Glutamatergic neuron (in vitro differentiated cells): ENCODE results near the gene BTK. TPM values are rescaled to one million over a fixed set of nuclear protein-coding genes. Genes with fewer than 3 reads are reported as not detected.
A peak's percentile ranks its signal among the peaks of the same experiment; 100 is the strongest.
"Not testable (repeated sequence)": the region's sequence is repeated elsewhere in the genome, so short reads cannot be mapped to it uniquely, and the experiment has no call there.

ENCODE experiments used
- DNase-seq: peaks from one replicate; pipeline ENCODE4 v3.0.0; 2022
- H3K27ac Mint-ChIP-seq: one replicate; pipeline ENCODE4 v1.8.0; 2020; ENCODE audit warnings: mild to moderate bottlenecking, mixed read lengths, inconsistent platforms; ENCODE audit not compliant: unreplicated experiment
- H3K27me3 Mint-ChIP-seq: one replicate; pipeline ENCODE4 v1.8.0; 2020; ENCODE audit warnings: mild to moderate bottlenecking, moderate library complexity, mixed read lengths, inconsistent platforms; ENCODE audit not compliant: unreplicated experiment
- H3K36me3 Mint-ChIP-seq: one replicate; pipeline ENCODE4 v1.8.0; 2020; ENCODE audit warnings: mild to moderate bottlenecking, mixed read lengths, inconsistent platforms; ENCODE audit not compliant: unreplicated experiment
- H3K4me1 Mint-ChIP-seq: one replicate; pipeline ENCODE4 v1.8.0; 2020; ENCODE audit warnings: mild to moderate bottlenecking, low read depth, mixed read lengths, inconsistent platforms; ENCODE audit not compliant: unreplicated experiment
- H3K4me3 Mint-ChIP-seq: one replicate; pipeline ENCODE4 v1.8.0; 2020; ENCODE audit warnings: mild to moderate bottlenecking, mixed read lengths, inconsistent platforms; ENCODE audit not compliant: unreplicated experiment
- H3K9me3 Mint-ChIP-seq: one replicate; pipeline ENCODE4 v1.8.0; 2020; ENCODE audit warnings: mild to moderate bottlenecking, moderate library complexity, mixed read lengths, inconsistent platforms; ENCODE audit not compliant: unreplicated experiment
- CTCF ChIP-seq: fragments of 200-600 bp; sonication (generic); IDR thresholded peaks from one replicate; pipeline ENCODE4 v1.5.0; 2021; ENCODE audit not compliant: partially characterized antibody, unreplicated experiment
- total RNA-seq: library from RNA; stranded (reverse); fragmentation: NEBNext Ultra II Directional; extraction: Animal tissue kit (Norgen Biotek cat#: 25700); gene quantifications from one replicate; pipeline ENCODE4 v1.2.1, GENCODE V29; 2021; ENCODE audit not compliant: unreplicated experiment

The BTK gene
- total RNA-seq, 1 donor from 2014 or later: 1.1 TPM

GRCh38 chrX:101348452-101349192 lies 37.4 kb downstream of the BTK start, which contains the start of gene TIMM8A:
TSS of gene TIMM8A (minus strand) at chrX:101348742. CDS start at chrX:101348664, 78 bp downstream.
- Mint-ChIP-seq H3K36me3 (no peaks in the 10 kb centered on the region), H3K4me1 (no peaks in the 10 kb centered on the region), H3K9me3 (no peaks in the 10 kb centered on the region), H3K27ac (peak within 1 kb of the TSS; percentile 17), H3K4me3 (peak within 1 kb of the TSS; percentile 83), H3K27me3 (no peaks in the 10 kb centered on the region)
- DNase-seq: peak; percentile 73
- TF ChIP-seq CTCF: no peak

GRCh38 chrX:101347859-101348451 lies 38.0 kb downstream of the BTK start:
- DNase-seq: no peak
- Mint-ChIP-seq H3K27me3 (no peaks in the 10 kb centered on the region), H3K36me3 (no peaks in the 10 kb centered on the region), H3K4me3 (peak overlapping the region; percentile 83), H3K4me1 (no peaks in the 10 kb centered on the region), H3K27ac (peak overlapping the region; percentile 17), H3K9me3 (no peaks in the 10 kb centered on the region)
- no peak for TF ChIP-seq CTCF

GRCh38 chrX:101337776-101338271 lies 48.2 kb downstream of the BTK start:
- Mint-ChIP-seq H3K27me3 (no peaks in the 10 kb centered on the region), H3K36me3 (no peaks in the 10 kb centered on the region), H3K27ac (no peak overlapping the region), H3K4me3 (no peak overlapping the region), H3K9me3 (no peaks in the 10 kb centered on the region), H3K4me1 (peaks cover 2% of the 10 kb centered on the region)
- TF ChIP-seq CTCF: no peak
- no peak for DNase-seq

GRCh38 chrX:101334310-101334709 lies 51.7 kb downstream of the BTK start:
- H3K9me3 Mint-ChIP-seq, H3K27ac Mint-ChIP-seq, H3K4me1 Mint-ChIP-seq, H3K27me3 Mint-ChIP-seq, H3K4me3 Mint-ChIP-seq, H3K36me3 Mint-ChIP-seq, DNase-seq: not testable (repeated sequence)

GRCh38 chrX:101326600-101326999 lies 59.4 kb downstream of the BTK start:
- DNase-seq: peak; percentile 21
- H3K4me3 Mint-ChIP-seq, H3K36me3 Mint-ChIP-seq, H3K4me1 Mint-ChIP-seq, H3K27me3 Mint-ChIP-seq, H3K9me3 Mint-ChIP-seq: not testable (repeated sequence)
- peak overlapping the region; percentile 77 for H3K27ac Mint-ChIP-seq

- Mint-ChIP-seq H3K4me1 (no peaks in the 10 kb centered on the region), H3K4me3 (no peak overlapping the region), H3K27me3 (no peaks in the 10 kb centered on the region), H3K36me3 (no peaks in the 10 kb centered on the region), H3K27ac (no peak overlapping the region), H3K9me3 (no peaks in the 10 kb centered on the region)
- no peak for DNase-seq
- no peak for TF ChIP-seq CTCF
These were observed 82.2 kb downstream of the BTK start for GRCh38 chrX:101303790-101304189.
